ENCODE measurements around the gene ERICH3.

Gene ERICH3

GRCh38 chr1:74570797-74571492 is 102.6 kb downstream of the ERICH3 start:
- H3K4me2 ChIP-seq (ENCODE audit: low read depth, low read length, poor library complexity, severe bottlenecking): no peak overlapping the region
- H3K27me3 ChIP-seq (ENCODE audit: low read length): no peaks in the 10 kb centered on the region; the same call in 1 of the 2 replicates
- H2AFZ ChIP-seq (ENCODE audit: low read depth, low read length, severe bottlenecking): no peak overlapping the region
- TF ChIP-seq EZH2phosphoT487 (conservative IDR thresholded peaks at IDR 0.05; ENCODE audit: low read length) (no peak), CTCF (IDR thresholded peaks at IDR 0.05; ENCODE audit: insufficient read depth, low read length, poor library complexity, severe bottlenecking) (no peak)
- no peak overlapping the region for H3K9ac ChIP-seq (ENCODE audit: low read length)
- H3K4me3 ChIP-seq (ENCODE audit: insufficient read depth, low read length, poor library complexity, severe bottlenecking): no peak overlapping the region
- no peak overlapping the region for H3K27ac ChIP-seq (ENCODE audit: low read depth, low read length)
- H3K9me2 ChIP-seq (replicated peaks; ENCODE audit: insufficient read depth, low read length): no peaks in the 10 kb centered on the region
- no peaks in the 10 kb centered on the region for H4K20me1 ChIP-seq (ENCODE audit: low read depth, low read length)
- no peaks in the 10 kb centered on the region for H3F3A ChIP-seq (ENCODE audit: insufficient read depth)
- no peaks in the 10 kb centered on the region for H3K36me3 ChIP-seq (ENCODE audit: low read length)
- no peaks in the 10 kb centered on the region for H3K79me2 ChIP-seq (ENCODE audit: insufficient read depth, low read length)
- no peaks in the 10 kb centered on the region for H3K9me3 ChIP-seq (ENCODE audit: insufficient read depth, low read length)

GRCh38 chr1:74549932-74550331 is 123.7 kb downstream of the ERICH3 start:
- no peak overlapping the region for H3K27ac ChIP-seq (ENCODE audit: low read depth, low read length)
- H3K9me3 ChIP-seq (ENCODE audit: insufficient read depth, low read length): no peaks in the 10 kb centered on the region
- no peak overlapping the region for H3K4me2 ChIP-seq (ENCODE audit: low read depth, low read length, poor library complexity, severe bottlenecking)
- no peaks in the 10 kb centered on the region for H3K9me2 ChIP-seq (replicated peaks; ENCODE audit: insufficient read depth, low read length)
- H3K9ac ChIP-seq (ENCODE audit: low read length): no peak overlapping the region
- no peak overlapping the region for H3K4me3 ChIP-seq (ENCODE audit: insufficient read depth, low read length, poor library complexity, severe bottlenecking)
- no peaks in the 10 kb centered on the region for H3K27me3 ChIP-seq (ENCODE audit: low read length)
- no peak overlapping the region for H2AFZ ChIP-seq (ENCODE audit: low read depth, low read length, severe bottlenecking)
- H4K20me1 ChIP-seq (ENCODE audit: low read depth, low read length): no peaks in the 10 kb centered on the region
- TF ChIP-seq EZH2phosphoT487 (conservative IDR thresholded peaks at IDR 0.05; ENCODE audit: low read length) (no peak), CTCF (IDR thresholded peaks at IDR 0.05; ENCODE audit: insufficient read depth, low read length, poor library complexity, severe bottlenecking) (no peak)
- H3K36me3 ChIP-seq (ENCODE audit: low read length): no peaks in the 10 kb centered on the region
- no peaks in the 10 kb centered on the region for H3F3A ChIP-seq (ENCODE audit: insufficient read depth)
- H3K79me2 ChIP-seq (ENCODE audit: insufficient read depth, low read length): no peaks in the 10 kb centered on the region

- no peak overlapping the region for H2AFZ ChIP-seq (ENCODE audit: low read depth, low read length, severe bottlenecking)
- H3K4me2 ChIP-seq (ENCODE audit: low read depth, low read length, poor library complexity, severe bottlenecking): no peak overlapping the region
- H3K36me3 ChIP-seq (ENCODE audit: low read length): no peaks in the 10 kb centered on the region
- H3K27ac ChIP-seq (ENCODE audit: low read depth, low read length): no peak overlapping the region
- H3K79me2 ChIP-seq (ENCODE audit: insufficient read depth, low read length): no peaks in the 10 kb centered on the region
- H3F3A ChIP-seq (ENCODE audit: insufficient read depth): no peaks in the 10 kb centered on the region
- TF ChIP-seq CTCF (IDR thresholded peaks at IDR 0.05; ENCODE audit: insufficient read depth, low read length, poor library complexity, severe bottlenecking) (no peak), EZH2phosphoT487 (conservative IDR thresholded peaks at IDR 0.05; ENCODE audit: low read length) (no peak)
- no peaks in the 10 kb centered on the region for H3K27me3 ChIP-seq (ENCODE audit: low read length)
- H3K9ac ChIP-seq (ENCODE audit: low read length): no peak overlapping the region
- no peak overlapping the region for H3K4me3 ChIP-seq (ENCODE audit: insufficient read depth, low read length, poor library complexity, severe bottlenecking)
- H3K9me2 ChIP-seq (replicated peaks; ENCODE audit: insufficient read depth, low read length): no peaks in the 10 kb centered on the region
- H4K20me1 ChIP-seq (ENCODE audit: low read depth, low read length): no peaks in the 10 kb centered on the region
- H3K9me3 ChIP-seq (ENCODE audit: insufficient read depth, low read length): no peaks in the 10 kb centered on the region
Measured at GRCh38 chr1:74548961-74549750, 124.4 kb downstream of the ERICH3 start.

Data from SU-DHL-6 (cell line).